K562 (cell line): ENCODE measurements around the gene CNGA4.

Experiments used
- ATF2 ChIP-seq: sonication (generic); formaldehyde crosslinking; IDR thresholded peaks from 2 replicates; pipeline ENCODE4 v1.8.1; 2022; ENCODE audit warnings: missing genetic modification reagents
- CBX8 ChIP-seq: fragments of 200-600 bp; sonication (generic); IDR thresholded peaks from 2 replicates; pipeline ENCODE4 v1.6.1; 2012; ENCODE audit warnings: borderline replicate concordance, mixed run types, low read depth, mild to moderate bottlenecking, moderate library complexity, mixed read lengths, low read length, control low read depth, inconsistent platforms; ENCODE audit not compliant: poor library complexity, severe bottlenecking; ENCODE audit errors: extremely low read depth
- EGR1 ChIP-seq: fragments of 450-650 bp; conservative IDR thresholded peaks from 2 replicates; pipeline ENCODE4 v1.6.1; 2017; ENCODE audit warnings: mild to moderate bottlenecking
- EZH2 ChIP-seq: IDR thresholded peaks from 2 replicates; pipeline ENCODE4 v1.6.1; 2012; ENCODE audit warnings: low read depth, mild to moderate bottlenecking, inconsistent platforms, low read length, borderline replicate concordance
- IRF9 ChIP-seq: fragments of 450-650 bp; IDR thresholded peaks from 2 replicates; pipeline ENCODE4 v1.6.1; 2016; ENCODE audit warnings: missing biosample characterization, missing genetic modification characterization
- JUND ChIP-seq, 2 experiments: IDR thresholded peaks; 2 replicates in 1 of 2; 3 replicates in 1 of 2; pipeline ENCODE4 v1.6.1; 2011; ENCODE audit warnings: borderline replicate concordance in 2 of 2, low read depth in 2 of 2, low read length in 2 of 2, improper control_type of control experiment in 1 of 2, missing biosample characterization in 1 of 2, missing genetic modification characterization in 1 of 2, missing genetic modification reagents in 1 of 2
- MNT ChIP-seq, 2 experiments: fragments of 450-650 bp; conservative IDR thresholded peaks; 2 replicates each; pipeline ENCODE4 v1.6.1; 2017; ENCODE audit warnings: mild to moderate bottlenecking in 2 of 2, moderate library complexity in 2 of 2
- RAD21 ChIP-seq, 2 experiments: fragments of 250-450 bp in 1 of 2; fragments of 450-650 bp in 1 of 2; sonication (Bioruptor Pico) in 1 of 2; formaldehyde crosslinking in 1 of 2; IDR thresholded peaks in 1 of 2; conservative IDR thresholded peaks in 1 of 2; 2 replicates each; pipeline versions ENCODE4 v1.4.0 to v1.8.0; 2020 to 2022; ENCODE audit warnings: mild to moderate bottlenecking in 2 of 2, moderate library complexity in 1 of 2
- REST ChIP-seq, 2 experiments: fragments of 450-650 bp; formaldehyde crosslinking in 1 of 2; IDR thresholded peaks; 2 replicates each; pipeline versions ENCODE4 v1.4.0 to v1.6.1; 2014 to 2020; ENCODE audit warnings: mild to moderate bottlenecking in 2 of 2, borderline replicate concordance in 1 of 2, low read depth in 1 of 2
- TGIF2 ChIP-seq: sonication (generic); formaldehyde crosslinking; IDR thresholded peaks from 2 replicates; pipeline ENCODE4 v1.8.1; 2022; ENCODE audit warnings: mild to moderate bottlenecking, missing genetic modification reagents, moderate library complexity
- USF2 ChIP-seq: sonication (generic); formaldehyde crosslinking; IDR thresholded peaks from 2 replicates; pipeline ENCODE4 v1.5.0; 2020; ENCODE audit warnings: missing genetic modification reagents
- ZKSCAN1 ChIP-seq: fragments of 150-350 bp; IDR thresholded peaks from 2 replicates; pipeline ENCODE4 v1.6.1; 2016; ENCODE audit warnings: low read depth, low read length
- ZNF764 ChIP-seq: fragments of 250-450 bp; sonication (Bioruptor Pico); IDR thresholded peaks from 2 replicates; pipeline ENCODE4 v1.4.0; 2020; ENCODE audit warnings: low read depth, mild to moderate bottlenecking, moderate library complexity
- TF ChIP-seq, protein P1 (sequence below), 3 experiments: IDR thresholded peaks in 2 of 3; conservative IDR thresholded peaks in 1 of 3; 2 replicates each; pipeline ENCODE4 v1.5.1; 2011 to 2012; ENCODE audit warnings: low read length in 3 of 3, mild to moderate bottlenecking in 3 of 3, control low read depth in 2 of 3, improper control_type of control experiment in 1 of 3, inconsistent platforms in 1 of 3, low read depth in 1 of 3, mixed read lengths in 1 of 3, moderate library complexity in 1 of 3; ENCODE audit not compliant: insufficient read depth in 2 of 3

DNA sequence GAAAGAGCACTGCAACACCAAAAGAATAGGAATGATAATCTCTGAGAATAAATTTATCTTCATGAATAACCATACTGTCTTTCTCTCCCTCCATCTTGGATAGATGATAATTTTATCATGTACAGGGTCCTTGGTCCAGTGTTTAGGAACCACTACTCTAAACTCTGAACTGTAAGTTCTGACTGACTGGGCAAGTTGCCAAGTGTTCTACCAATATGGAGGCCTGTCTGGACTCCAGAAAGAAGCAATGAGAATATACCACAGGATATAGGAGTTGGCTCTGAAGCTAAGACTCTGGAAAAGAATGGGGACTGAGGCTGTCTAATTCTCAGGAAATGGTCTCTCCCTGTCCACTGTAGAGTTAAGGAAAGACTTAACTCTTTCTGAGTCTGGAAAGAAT is 6.0 kb upstream of the CNGA4 start:
- TF ChIP-seq IRF9 (tag) (no peak), USF2 (CRISPR knock-in tag) (no peak), ZNF764 (CRISPR knock-in tag) (no peak), TGIF2 (CRISPR knock-in tag) (no peak), ATF2 (CRISPR knock-in tag) (no peak), ZKSCAN1 (no peak), EZH2 (no peak), MNT (conservative IDR thresholded peaks at IDR 0.05) (no peak), EGR1 (no peak), RAD21 (CRISPR knock-in tag; conservative IDR thresholded peaks at IDR 0.05 in 1 of 2, IDR thresholded peaks at IDR 0.05 in 1 of 2) (no peak), JUND (IDR thresholded peaks at IDR 0.05; ENCODE audit: borderline replicate concordance, low read depth, low read length) (no peak), JUND (tag; IDR thresholded peaks at IDR 0.05; ENCODE audit: borderline replicate concordance, low read depth, low read length) (no peak), CBX8 (no peak), REST (IDR thresholded peaks at IDR 0.05; ENCODE audit: borderline replicate concordance) (no peak), REST (CRISPR knock-in tag; IDR thresholded peaks at IDR 0.05; ENCODE audit: low read depth) (no peak)
- TF ChIP-seq, protein P1, sequence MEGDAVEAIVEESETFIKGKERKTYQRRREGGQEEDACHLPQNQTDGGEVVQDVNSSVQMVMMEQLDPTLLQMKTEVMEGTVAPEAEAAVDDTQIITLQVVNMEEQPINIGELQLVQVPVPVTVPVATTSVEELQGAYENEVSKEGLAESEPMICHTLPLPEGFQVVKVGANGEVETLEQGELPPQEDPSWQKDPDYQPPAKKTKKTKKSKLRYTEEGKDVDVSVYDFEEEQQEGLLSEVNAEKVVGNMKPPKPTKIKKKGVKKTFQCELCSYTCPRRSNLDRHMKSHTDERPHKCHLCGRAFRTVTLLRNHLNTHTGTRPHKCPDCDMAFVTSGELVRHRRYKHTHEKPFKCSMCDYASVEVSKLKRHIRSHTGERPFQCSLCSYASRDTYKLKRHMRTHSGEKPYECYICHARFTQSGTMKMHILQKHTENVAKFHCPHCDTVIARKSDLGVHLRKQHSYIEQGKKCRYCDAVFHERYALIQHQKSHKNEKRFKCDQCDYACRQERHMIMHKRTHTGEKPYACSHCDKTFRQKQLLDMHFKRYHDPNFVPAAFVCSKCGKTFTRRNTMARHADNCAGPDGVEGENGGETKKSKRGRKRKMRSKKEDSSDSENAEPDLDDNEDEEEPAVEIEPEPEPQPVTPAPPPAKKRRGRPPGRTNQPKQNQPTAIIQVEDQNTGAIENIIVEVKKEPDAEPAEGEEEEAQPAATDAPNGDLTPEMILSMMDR (IDR thresholded peaks at IDR 0.05 in 2 of 3, conservative IDR thresholded peaks at IDR 0.05 in 1 of 3; ENCODE audit: insufficient read depth in 2 of 3, low read depth in 1 of 3, low read length in 3 of 3), result no peak
